Right lung (tissue), 5 donors: ENCODE measurements around the gene ZCWPW1. TPM values are rescaled to one million over a fixed set of nuclear protein-coding genes. Genes with fewer than 3 reads are reported as not detected.
"Not testable (repeated sequence)": the region's sequence is repeated elsewhere in the genome, so short reads cannot be mapped to it uniquely, and the experiment has no call there.

Source experiments
- DNase-seq, 2 donors: peaks; one replicate each; pipeline ENCODE4 v3.0.0-alpha.2; 2013
- polyA plus RNA-seq, 5 donors: library from polyadenylated mRNA; unstranded; fragments of 120-200 nt; gene quantifications; one replicate each; pipeline versions ENCODE4 v1.2.1 to v1.2.3, GENCODE V29; 2013; ENCODE audit warnings: inconsistent platforms in 1 of 5, low replicate concordance in 1 of 5; ENCODE audit not compliant: insufficient read length in 5 of 5, insufficient read depth in 1 of 5

ZCWPW1 gene
- polyA plus RNA-seq, 5 donors = 8.2 to 10.4 (median 8.6) TPM

GRCh38 chr7:100353685-100354330 lies 74.7 kb downstream of the ZCWPW1 start:
- no peak for DNase-seq

- DNase-seq = no peak
These were observed 75.4 kb downstream of the ZCWPW1 start for GRCh38 chr7:100352984-100353684.

- DNase-seq = not testable (repeated sequence)
These were observed 76.2 kb downstream of the ZCWPW1 start for GRCh38 chr7:100352230-100352781.

- no peak for DNase-seq
These were observed 76.8 kb downstream of the ZCWPW1 start for GRCh38 chr7:100351657-100352058.

Other genes with a start within 250 kb of the ZCWPW1 start
- gene PVRIG, start 208.8 kb downstream of the ZCWPW1 start, polyA plus RNA-seq = 1 to 10 TPM; 4.9 to 9.3 (median 7.7) TPM
- gene SPDYE3, start 121.0 kb downstream of the ZCWPW1 start, polyA plus RNA-seq = 1 to 10 TPM; 5.7 to 7.4 (median 6.7) TPM
- gene PILRB, start 70.6 kb downstream of the ZCWPW1 start, polyA plus RNA-seq = 10 to 100 TPM; 30.4 to 52.3 (median 39.1) TPM
- gene PILRA, start 55.2 kb downstream of the ZCWPW1 start, polyA plus RNA-seq = 1 to 10 TPM; 3.2 to 6.3 (median 6.1) TPM
- 10 to 100 TPM; 39.7 to 51.2 (median 43.3) TPM for gene MEPCE, start 1.1 kb upstream of the ZCWPW1 start, polyA plus RNA-seq
- 10 to 100 TPM; 12.3 to 28.4 (median 16.8) TPM for gene PPP1R35, start 7.8 kb upstream of the ZCWPW1 start, polyA plus RNA-seq
- gene SPACDR, start 35.6 kb upstream of the ZCWPW1 start, polyA plus RNA-seq = 1 to 10 TPM; 2.0 to 6.2 (median 4.0) TPM
- gene TSC22D4, start 50.5 kb upstream of the ZCWPW1 start, polyA plus RNA-seq = 10 to 100 TPM; 39.6 to 78.9 (median 55.3) TPM
- 1 to 10 TPM; 2.3 to 5.3 (median 3.0) TPM for gene NYAP1, start 55.2 kb upstream of the ZCWPW1 start, polyA plus RNA-seq
- 10 to 100 TPM; 21.0 to 34.8 (median 29.5) TPM for gene AGFG2, start 110.5 kb upstream of the ZCWPW1 start, polyA plus RNA-seq
- 10 to 100 TPM in 1 of 5 donors, 1 to 10 TPM in 4; 2.8 to 12.8 (median 6.8) TPM for gene SAP25, start 145.2 kb upstream of the ZCWPW1 start, polyA plus RNA-seq
- gene LRCH4, start 157.4 kb upstream of the ZCWPW1 start, polyA plus RNA-seq = 10 to 100 TPM; 32.9 to 83.5 (median 58.0) TPM
- 1 to 10 TPM; 4.0 to 4.8 (median 4.5) TPM for gene FBXO24, start 157.6 kb upstream of the ZCWPW1 start, polyA plus RNA-seq
- 100 to 1,000 TPM; 140 to 265 (median 179) TPM for gene PCOLCE, start 173.7 kb upstream of the ZCWPW1 start, polyA plus RNA-seq
- gene MOSPD3, start 183.8 kb upstream of the ZCWPW1 start, polyA plus RNA-seq = 10 to 100 TPM; 25.3 to 40.0 (median 30.8) TPM
- 1 to 10 TPM; 1.1 to 4.6 (median 1.6) TPM for gene TFR2, start 212.8 kb upstream of the ZCWPW1 start, polyA plus RNA-seq
- under 1 TPM in 3 of 5 donors, not detected in 2; 0.13 to 0.40 (median 0.28) TPM for gene ACTL6B, start 227.7 kb upstream of the ZCWPW1 start, polyA plus RNA-seq
- gene GNB2, start 245.0 kb upstream of the ZCWPW1 start, polyA plus RNA-seq = 100 to 1,000 TPM; 131 to 271 (median 184) TPM